CD4-positive, alpha-beta T cell treated with Interleukin-17A for 4 hours (primary cell): ENCODE data around the gene NOTCH2.

Experiments
- DNase-seq: peaks from one replicate; pipeline ENCODE4 v3.0.0-alpha.2; 2020; ENCODE audit warnings: mixed read lengths

The NOTCH2 gene

DNA sequence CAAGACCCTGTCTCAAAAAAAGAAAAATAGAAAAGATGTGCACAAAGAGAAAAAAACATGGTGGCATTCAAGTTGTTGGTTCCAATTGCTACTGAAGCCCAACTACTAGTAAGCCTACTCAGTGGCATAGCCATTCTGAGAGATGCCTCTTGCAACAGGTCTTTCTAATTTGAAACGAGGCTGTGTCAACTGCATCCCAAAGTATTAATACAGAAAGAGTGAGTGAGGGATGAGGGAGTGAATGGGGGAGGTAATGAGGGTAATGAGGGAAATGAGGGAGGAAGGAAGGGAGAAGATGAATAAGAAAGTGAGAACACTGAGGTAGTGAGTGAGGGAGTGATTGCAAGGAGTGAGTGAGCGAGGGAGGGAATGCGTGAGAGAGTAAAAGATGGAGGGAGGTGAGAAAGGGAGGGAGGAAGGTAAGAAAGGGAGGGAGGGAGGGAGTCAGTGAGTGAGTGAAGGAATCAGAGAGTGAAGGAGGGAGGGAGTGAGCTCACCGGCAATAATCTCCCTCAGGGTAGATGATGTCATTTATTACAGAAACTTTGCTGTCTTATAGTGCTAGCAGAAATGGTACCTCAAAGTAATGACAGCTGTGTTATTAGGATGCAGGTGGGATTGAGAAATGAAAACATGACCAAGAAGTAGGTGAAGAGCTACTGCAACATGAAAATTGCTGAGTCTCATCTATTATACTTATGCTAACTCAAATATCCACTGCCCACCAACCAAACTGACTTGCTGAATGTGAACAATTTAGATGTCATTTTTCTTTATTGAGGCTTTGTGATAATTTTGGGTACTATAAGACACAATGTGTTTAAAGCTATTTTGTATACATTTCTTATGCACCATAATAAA, 97.5 kb downstream of the NOTCH2 start:
- DNase-seq, result no peak

DNA sequence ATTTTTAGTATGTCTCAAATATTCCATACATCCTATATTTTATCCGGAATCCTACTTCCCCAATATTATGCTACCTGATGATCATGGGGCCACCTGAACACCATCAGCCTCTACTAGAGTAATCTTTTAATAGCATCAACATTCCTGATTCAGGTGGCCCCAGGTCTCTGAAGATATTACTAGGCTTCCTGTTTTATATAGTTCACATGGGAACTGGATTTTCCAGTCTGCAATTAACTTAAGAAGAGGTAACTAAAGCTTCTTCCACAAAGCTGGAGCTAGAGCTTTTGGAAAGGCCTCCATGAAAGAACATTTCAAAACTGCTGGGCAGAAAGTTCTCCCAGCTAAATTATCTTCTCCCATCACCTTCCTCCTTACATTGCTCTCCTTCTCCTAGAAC, 100.9 kb downstream of the NOTCH2 start:
- DNase-seq, result no peak

- peak; percentile 82 for DNase-seq
These were observed 101.4 kb downstream of the NOTCH2 start for GRCh38 chr1:119968068-119968492.

GRCh38 chr1:119966681-119967080, 102.8 kb downstream of the NOTCH2 start:
- DNase-seq, result no peak

DNA sequence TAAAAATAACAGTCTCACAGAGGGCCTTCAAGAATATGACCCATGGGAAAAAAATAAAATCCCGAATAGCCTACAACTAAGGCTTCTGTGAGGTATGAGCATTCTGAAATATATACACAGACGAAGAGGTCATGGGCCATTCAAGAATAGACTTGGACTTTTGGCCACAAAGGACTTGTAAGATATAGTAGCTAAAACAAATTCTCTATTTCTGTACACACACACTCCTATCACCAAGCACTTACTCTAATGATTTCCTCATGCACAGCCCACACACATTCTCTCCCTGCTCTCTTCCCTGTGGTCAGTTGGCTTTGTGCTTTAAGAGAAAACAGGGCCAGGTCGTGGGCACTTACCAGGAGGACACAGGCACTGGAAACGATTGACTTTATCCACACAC, 103.4 kb downstream of the NOTCH2 start:
- DNase-seq, result no peak

- no peak for DNase-seq
These were observed 104.6 kb downstream of the NOTCH2 start for GRCh38 chr1:119964673-119965363.

DNA sequence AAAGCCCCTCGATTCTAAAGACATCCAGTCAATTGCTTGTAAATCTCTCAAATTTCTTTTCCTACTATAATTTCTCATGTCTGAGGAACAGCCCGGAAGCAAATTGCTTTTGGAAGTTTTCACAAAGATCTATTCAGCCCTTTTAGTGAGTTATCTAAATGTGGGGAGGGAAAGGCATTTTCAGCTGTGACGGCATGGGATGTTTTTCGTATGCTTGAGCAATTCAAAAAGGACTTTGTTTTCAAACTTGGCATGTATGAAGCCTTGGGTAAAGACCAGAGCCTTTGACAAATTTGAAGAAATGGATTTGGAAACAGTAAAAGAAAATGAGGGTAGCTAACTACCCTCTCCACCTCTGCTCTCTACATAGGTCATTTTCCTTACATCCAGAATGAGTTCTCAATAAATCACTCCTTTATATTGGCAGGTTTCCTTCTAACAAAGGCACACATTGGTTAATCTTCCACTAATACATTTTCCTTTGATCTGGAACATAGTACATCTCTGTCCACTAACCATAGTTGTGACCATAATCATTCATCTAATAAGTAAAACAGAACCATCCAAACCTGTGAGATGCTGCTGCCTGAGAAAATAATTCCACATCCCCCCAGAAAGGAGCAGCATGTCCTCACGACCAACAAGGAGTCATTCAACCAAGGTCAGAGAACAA, 107.0 kb downstream of the NOTCH2 start:
- DNase-seq, result no peak

- no peak for DNase-seq
These were observed 109.0 kb downstream of the NOTCH2 start for GRCh38 chr1:119960501-119960900.

DNA sequence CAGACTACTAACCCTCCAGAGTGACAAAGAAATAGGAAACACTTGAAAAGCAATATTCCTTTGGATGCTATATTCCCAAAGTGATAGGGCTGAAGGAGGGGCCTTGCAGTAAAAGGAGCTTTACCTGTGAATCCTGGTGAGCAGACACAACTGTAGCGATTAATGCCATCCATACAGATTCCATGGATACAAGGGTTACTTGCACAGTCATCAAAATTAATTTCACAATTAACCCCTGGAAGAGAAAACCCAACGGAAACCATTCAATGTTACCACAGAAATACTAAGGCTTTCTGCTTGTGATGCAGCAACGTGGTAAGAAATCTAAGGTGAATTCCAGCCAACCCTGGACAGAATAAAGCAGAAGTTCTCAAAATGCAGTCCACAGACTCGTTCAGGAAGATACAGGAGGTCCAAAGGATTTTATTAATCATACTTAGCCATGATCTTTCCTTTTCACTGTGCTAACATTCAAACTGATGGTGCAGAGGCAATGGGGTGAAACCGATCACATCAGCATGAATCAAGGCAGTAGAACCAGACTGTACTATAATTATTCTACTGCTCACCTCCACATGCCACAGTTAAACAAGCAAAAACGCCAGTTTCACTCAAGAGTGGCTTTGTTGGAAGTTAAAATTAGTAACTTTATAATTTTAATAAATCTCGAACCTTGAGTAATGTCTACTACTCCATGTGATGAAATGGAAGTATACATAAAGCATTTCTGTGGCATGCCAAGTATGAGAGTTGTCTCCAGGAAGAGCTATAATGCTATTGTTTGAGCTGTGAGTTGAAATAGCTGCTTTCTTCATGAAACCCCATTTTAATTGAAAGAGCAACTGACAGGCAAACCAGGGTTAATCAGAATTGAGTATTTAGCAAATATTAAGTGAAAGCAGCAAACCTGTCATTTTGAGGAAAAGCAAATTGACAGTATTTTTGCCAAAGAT, 109.9 kb downstream of the NOTCH2 start:
- no peak for DNase-seq

- DNase-seq, result no peak
These were observed 111.2 kb downstream of the NOTCH2 start for GRCh38 chr1:119958223-119958622.

DNA sequence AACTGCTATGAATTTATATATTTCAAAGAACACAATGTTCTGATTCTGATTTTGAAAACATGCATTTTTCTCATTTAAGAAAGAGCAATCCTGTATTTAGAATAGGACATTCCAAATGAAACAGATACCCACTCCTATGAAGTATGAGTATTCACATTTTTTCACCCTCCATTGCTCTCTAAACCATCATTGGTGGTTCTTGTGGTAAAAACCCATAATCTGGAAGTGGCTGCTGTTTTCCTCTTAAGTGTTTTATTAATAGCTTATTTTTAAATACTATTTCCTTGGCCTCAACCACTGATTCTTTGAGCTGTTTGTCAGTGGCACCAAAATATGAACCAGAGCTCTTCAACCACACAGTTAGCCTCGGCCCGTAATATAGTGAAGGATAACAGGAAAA, 113.2 kb downstream of the NOTCH2 start:
- no peak for DNase-seq

- no peak for DNase-seq
These were observed 114.7 kb downstream of the NOTCH2 start for GRCh38 chr1:119954476-119955422.

DNA sequence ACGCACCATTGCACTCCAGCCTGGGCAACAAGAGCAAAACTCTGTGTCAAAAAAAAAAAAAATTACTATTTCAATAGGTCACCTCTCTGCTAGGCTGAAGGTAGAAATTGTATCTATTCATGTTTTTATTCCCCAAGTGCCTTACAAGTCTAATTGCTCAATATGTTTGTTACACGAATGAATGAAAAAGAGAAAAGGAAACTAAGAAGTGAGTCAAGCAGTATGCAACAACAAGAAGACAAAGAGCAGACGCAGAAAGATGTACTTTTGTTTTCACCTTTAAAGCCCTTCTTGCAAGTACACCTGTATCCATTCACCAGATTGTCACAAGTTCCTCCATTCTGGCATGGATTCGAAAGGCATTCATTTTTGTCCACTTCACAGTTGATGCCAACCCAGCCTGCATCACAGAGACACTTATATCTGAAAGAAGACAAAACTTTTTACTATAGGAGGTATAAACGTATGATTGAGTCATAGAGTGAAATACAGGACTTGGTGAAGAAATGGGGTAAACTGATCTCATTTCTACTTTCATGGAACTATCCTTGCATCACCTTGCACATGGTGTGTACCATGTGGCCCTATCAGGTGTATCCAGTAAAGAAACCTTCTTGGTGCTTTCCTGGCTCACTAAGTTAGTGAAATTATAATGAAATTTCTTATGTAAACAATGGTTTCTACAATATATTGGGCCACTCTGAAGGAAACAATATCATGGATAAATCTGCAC, 116.0 kb downstream of the NOTCH2 start:
- DNase-seq, result no peak

GRCh38 chr1:119952496-119952895, 117.0 kb downstream of the NOTCH2 start:
- no peak for DNase-seq

DNA sequence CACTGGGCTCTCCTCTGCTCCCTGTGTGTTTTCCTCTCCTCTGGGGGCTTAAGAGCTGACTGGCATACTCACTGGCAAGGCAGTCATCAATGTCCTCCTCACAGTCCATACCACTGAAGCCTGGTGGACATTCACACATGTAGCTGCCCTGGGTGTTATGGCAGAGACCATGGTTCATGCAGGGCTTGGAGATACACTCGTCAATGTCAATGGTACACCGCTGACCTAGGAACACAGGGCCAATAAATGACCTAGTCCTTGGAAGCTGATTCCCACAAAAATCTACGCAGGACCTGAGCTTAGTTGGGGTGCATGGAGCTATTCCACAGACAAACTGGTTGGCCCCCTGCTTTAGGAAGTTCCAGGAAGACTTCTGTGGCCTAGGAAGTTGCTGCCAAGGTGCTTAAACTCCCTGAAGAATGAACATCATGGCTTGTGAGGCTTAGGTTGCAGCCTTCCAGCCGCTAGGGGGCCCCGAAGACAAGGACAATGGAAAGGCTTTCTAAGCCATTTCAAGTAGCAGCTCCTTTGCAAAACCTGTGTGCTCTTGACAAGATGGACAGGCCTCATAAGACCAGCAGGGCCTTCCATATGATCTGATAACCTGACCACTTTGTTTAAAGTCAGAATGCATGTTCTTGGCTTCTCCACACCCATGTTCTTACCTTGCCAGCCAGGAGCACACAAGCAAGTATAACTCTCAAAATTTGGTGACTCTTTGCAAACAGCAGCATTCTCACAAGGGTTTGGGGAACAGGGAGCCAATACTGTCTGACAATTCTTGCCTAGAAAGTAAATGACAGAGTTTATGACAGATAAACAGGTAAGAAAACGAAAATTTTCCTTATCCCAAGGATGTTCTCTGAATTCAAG, 120.9 kb downstream of the NOTCH2 start:
- peak; percentile 75 for DNase-seq

- DNase-seq, result no peak
These were observed 122.0 kb downstream of the NOTCH2 start for GRCh38 chr1:119947468-119947867.

DNA sequence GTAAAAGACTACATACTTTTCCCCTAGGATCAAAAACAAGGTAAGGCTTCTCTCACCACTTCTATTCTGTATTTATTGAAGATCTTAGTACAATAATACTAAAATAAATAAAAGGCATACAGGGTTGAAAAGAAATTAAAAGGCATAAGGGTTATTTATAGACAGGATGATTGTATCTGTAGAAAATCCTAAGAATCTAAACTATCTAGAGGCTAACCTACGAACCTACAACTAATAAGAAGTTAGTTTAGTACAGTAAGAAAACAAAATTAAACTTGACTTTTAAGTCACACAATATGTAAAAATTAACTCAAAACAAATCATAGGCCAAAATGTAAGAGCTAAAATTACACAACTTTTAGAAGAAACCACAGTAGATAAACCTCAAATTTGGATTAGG, 122.7 kb downstream of the NOTCH2 start:
- DNase-seq, result no peak

GRCh38 chr1:119943216-119943615, 126.2 kb downstream of the NOTCH2 start:
- DNase-seq, result no peak

DNA sequence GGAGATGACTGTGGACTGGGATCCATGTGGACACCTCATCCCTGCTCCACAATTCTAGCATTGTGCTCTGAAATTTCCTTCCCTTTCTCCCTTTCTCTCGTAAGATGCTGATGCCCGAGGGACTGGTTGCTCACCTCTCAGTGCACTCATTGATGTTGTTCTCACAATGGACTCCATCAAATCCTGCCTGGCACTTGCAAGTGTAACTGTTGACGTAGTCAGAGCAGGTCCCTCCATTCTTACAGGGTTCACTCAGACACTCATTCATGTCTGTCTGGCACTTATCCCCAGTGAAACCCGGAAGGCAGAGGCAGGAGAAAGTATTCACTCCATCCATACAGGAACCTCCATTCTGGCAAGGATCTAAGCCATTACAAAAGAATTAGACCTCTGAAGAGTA, 128.1 kb downstream of the NOTCH2 start:
- DNase-seq, result no peak

DNA sequence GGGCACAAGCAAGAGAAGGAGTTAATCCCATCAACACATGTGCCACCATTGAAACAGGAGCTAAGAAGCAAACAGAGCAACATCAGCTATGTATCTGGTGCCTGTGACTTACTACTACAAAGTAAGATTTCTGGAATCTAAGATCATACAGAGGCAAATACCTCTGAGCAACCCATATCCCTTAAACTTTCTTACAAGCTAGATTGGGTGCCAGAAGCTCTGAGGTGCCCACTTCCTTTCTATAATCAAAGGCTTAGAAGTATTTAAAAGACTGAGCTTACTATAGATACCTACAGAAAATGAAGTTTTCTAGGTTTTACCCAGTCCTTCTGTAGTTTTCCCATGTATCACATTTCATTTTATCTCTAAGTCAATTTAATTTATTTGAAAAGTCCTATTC, 128.8 kb downstream of the NOTCH2 start:
- DNase-seq, result no peak
